NCI-H524 (cell line): Measurements from ENCODE around the gene NME3.

Experiments
- DNase-seq, 2 experiments: peaks; one replicate each; lab custom pipeline; 2025; lab: John Stamatoyannopoulos, UW

Gene NME3

DNA sequence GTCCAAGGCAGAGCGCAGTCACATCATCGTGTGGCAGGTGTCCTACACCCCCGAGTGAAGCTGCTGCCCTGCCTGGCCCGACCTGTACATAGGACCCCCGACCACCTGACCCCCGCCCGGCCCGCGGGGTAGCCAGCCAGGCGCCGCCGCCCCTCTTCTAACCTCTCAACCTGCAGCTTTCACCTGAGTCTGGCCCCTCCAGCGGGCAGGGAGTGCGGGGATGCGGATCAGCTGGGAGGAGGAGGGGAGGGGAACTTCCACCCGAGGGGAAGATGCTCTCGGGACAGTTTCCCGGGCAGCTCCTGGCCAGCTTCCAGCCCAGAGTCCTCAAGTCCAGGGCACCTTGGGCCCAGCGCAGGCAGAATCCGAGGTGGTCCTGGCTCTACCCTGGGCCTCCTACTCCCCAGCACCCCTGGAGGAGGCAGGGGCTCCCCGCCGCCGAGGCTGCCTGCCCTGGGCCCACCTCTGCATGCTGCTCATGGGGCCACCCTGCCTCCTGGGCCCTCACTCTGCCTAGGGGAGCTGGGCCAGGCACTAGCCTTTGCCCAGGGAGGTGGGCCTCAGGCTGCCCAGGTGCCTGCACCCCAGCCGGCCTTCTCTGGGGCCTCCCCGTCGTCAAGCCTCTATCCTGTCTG, 2.5 kb downstream of the NME3 start:
- no peak for DNase-seq

DNA sequence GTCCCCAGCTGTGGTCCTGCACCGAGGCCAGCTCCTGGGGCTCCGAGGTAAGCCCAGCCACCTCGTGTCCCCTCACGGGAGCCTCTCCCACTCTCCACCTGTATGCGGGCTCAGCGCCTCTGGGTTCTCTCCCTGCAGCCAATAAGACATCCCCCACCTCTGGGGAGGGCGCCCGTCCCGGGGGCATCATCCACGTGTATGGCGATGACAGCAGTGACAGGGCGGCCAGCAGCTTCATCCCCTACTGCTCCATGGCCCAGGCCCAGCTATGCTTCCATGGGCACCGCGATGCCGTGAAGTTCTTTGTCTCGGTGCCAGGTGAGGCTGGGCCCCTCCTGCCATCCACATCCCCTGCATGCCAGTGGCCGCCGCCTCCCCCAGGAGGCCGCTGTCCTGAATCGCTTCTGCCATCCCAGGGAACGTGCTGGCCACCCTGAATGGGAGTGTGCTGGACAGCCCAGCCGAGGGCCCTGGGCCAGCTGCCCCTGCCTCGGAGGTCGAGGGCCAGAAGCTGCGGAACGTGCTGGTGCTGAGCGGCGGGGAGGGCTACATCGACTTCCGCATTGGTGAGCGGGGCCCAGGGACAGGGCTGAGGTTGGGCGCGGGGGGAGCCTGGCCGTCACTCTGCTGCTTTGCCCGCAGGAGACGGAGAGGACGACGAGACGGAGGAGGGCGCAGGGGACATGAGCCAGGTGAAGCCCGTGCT, 3.1 kb downstream of the NME3 start:
- DNase-seq: no peak

DNA sequence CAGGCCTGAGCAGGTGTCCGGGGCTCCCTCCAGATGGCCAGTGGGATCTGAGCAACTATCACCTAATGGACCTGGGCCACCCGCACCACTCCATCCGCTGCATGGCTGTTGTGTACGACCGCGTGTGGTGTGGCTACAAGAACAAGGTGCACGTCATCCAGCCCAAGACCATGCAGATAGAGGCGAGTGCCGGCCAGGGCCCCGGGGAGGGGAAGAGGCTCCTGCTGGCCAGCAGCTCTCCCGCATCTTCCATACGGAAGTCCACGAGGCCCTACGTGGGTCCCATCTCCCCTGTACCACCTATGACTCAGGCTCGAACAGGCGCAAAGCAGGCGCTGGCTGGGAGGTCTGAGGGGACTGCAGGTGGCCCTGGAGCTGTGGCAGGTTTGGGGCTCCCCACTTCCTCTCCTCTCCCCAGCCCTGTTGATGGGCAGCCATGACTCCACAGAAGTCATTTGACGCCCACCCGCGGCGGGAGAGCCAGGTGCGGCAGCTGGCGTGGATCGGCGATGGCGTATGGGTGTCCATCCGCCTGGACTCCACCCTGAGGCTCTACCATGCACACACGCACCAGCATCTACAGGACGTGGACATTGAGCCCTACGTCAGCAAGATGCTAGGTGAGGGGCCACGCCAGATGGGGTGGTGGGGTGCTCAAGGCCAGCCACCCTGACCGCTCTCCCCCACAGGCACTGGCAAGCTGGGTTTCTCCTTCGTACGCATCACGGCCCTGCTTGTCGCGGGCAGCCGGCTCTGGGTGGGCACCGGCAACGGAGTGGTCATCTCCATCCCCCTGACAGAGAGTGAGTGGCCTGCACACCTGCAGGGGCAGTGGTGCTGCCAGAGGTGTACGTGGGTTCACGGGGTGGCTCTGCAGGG, 4.0 kb downstream of the NME3 start:
- DNase-seq: no peak

- DNase-seq: no peak
These were observed 4.6 kb downstream of the NME3 start for GRCh38 chr16:1766701-1767100.

DNA sequence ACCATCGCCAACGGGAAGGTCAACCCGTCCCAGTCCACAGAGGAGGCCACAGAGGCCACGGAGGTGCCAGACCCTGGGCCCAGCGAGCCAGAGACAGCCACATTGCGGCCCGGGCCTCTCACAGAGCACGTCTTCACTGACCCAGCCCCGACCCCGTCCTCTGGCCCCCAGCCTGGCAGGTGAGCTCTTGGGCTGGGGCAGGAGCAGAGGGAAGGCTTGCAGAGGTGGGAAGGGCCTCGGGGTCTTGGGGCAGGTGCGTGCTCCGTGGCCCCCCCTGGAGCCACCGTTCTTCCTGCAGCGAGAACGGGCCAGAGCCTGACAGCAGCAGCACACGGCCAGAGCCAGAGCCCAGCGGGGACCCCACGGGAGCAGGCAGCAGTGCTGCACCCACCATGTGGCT, 5.1 kb downstream of the NME3 start:
- DNase-seq: no peak

DNA sequence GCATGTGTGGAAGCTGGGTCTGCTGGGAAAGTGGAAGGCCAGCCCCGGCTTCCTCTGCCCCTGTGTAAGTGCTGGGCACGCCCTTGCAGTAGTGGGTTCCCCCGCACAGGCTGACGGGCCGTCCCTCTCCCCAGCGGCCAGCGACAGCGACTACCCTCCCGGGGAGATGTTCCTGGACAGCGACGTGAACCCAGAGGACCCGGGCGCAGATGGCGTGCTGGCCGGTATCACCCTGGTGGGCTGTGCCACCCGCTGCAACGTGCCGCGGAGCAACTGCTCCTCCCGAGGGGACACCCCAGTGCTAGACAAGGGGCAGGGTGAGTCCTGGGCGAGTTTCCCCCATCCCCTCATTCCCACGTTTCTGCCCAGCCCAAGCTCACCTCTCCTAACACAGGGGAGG, 5.5 kb downstream of the NME3 start:
- no peak for DNase-seq

DNA sequence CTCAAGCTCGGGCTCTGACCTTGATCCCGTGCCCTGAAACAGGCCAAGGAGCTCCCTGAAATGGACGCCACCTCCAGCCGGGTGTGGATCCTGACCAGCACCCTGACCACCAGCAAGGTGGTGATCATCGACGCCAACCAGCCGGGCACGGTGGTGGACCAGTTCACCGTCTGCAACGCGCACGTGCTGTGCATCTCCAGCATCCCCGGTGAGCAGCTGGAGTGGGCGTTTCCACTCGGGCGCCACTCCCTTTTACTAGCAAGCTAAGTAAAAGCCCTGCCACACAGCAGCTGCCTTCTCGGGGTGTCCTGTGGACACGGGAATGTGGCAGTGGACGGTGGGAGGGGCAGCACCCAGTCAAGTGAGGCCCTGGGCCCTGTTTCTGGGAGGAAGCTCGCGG, 6.4 kb downstream of the NME3 start:
- no peak for DNase-seq

DNA sequence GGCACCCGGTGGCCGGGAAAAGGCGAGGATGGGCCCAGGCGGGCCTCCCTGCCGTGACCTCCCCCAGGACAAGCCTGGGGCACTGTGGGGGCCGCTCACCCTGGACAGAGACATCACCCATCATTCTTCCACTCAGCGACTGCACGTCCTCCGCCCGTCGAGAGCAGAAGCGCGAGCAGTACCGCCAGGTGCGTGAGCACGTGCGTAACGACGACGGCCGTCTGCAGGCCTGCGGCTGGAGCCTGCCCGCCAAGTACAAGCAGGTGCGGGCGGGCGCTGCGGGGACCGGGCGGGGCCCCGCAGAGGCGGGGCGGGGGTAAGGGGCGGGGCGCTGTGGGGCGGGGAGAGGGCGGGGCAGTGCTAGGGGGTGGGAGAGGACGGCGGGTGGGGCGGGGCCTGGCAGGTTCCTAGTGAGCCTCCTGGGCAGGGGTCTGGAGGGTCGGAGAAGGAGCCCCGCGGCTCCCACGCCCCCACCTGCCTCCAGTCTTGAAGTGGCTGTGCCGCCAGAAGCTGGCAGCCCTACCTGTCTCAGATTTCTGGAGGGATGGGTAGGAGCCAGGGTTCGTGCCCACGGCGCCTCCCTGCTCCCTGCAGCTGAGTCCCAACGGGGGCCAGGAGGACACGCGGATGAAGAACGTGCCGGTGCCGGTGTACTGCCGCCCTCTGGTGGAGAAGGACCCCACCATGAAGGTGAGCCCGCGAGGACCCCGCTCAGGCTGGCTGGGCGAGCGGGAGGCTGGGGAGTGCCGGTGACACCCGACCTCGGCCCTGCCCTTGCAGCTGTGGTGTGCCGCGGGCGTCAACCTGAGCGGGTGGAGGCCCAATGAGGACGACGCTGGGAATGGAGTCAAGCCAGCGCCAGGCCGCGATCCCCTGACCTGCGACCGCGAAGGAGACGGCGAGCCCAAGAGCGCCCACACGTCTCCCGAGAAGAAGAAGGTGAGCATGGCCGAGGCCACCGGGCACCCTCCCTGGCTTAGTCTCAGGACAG, 7.5 kb downstream of the NME3 start:
- peak; percentile 24 to 65 for DNase-seq

GRCh38 chr16:1762879-1763520, 8.3 kb downstream of the NME3 start:
- DNase-seq: no peak

DNA sequence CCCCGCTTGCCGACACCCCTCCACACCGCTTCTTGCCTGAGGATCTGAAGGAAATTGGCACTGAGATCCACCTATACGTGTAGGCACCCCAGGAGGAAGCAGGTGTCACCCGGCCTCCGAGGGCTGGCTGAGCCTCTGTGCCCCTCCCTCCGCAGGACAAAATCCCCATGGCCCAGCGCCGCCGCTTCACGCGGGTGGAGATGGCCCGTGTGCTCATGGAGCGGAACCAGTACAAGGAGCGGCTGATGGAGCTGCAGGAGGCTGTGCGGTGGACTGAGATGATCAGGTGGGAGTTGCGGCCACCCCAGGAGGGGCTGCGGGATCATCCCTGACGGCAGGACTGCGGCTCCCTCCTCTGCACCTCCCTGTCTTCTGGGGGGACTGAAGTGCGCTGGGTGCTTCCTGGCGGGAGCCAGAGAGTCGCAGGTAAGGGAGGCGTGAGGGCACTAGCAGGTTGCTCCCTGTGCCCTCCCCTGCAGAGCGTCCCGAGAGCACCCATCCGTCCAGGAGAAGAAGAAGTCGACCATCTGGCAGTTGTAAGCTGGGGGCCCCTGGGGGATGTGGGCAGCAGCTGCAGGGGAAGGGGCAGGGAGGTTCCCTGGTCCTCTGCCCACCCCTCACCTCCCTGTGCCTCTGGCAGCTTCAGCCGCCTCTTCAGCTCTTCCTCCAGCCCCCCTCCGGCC, 9.0 kb downstream of the NME3 start:
- DNase-seq: peak; percentile 59 to 84

DNA sequence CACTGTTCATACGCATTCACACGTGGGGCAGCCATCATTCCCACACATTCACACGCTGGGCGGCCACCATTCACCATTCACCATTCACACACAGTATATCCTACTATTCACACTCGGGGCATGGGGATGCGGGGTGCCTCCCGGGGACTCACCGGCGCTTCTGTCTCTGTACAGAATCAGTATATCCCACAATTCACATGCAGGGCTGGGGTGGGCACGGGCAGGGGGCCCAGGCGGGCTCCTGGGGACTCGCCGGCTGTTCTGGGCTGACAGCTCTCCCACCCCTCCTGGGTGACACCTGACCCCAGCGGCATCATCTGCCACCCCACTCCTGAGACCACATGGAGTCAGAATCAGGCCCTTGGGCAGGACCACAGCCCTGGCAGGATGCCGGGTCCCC, 9.6 kb downstream of the NME3 start:
- no peak for DNase-seq

DNA sequence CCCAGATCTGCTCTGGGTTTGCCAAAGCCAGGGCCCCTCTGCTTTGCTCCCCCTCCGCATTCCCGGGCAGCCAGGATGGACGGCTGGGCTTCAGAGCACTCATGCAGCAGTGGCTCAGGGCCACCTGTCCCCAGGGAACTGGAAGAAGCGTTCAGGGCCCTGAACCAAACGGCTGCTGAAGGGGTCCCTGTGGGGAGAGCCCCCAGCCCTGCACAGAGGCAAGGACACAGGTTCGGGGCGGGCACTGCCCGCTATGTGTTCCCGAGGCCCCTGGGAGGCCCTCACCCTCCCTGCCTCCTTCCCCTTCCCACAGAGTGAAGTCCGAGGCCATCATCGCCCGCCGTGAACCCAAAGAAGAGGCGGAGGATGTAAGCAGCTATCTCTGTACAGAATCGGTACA, 10.4 kb downstream of the NME3 start:
- no peak for DNase-seq

GRCh38 chr16:1759511-1759910, 11.8 kb downstream of the NME3 start:
- no peak for DNase-seq

DNA sequence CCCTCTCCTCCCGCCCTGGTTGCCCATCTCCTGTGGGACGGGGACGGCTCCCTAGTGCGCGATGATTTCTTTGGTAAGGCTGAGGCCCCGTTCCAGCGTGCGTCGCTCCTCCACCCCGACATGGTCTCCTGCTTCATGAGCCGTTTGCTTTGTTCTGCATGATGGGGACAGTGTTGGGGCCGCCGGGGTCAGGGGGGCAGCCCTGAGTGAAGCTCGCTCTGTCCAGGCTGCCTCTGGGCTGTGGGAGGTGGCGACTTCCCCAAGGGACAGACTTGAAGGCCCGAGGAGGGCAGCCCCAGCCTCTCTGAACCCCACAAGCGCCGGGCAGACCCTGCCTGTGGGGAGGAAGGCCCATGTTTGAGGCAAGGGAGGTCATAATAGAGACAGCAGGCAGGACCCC, 12.4 kb downstream of the NME3 start:
- DNase-seq: no peak

- no peak for DNase-seq
These were observed 13.5 kb downstream of the NME3 start for GRCh38 chr16:1757714-1758461.

DNA sequence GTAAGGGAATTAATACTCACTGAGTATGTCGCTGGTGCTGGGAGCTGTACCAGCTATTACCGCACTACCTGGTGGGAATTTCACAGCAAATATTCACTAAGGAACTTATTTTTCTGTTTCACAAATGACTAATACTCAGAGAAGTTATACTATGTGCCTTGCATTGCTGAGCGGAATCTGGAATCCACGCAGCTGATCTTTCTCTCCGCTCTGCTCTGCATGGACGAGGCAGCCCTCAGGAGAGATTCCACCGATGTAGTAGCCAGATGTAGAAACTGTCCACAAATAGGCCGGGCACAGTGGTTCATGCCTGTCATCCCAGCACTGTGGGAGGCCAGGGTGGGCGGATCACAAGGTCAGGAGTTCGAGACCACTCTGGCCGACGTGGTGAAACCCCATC, 17.1 kb downstream of the NME3 start:
- DNase-seq: no peak

GRCh38 chr16:1752853-1753252, 18.5 kb downstream of the NME3 start:
- no peak for DNase-seq

DNA sequence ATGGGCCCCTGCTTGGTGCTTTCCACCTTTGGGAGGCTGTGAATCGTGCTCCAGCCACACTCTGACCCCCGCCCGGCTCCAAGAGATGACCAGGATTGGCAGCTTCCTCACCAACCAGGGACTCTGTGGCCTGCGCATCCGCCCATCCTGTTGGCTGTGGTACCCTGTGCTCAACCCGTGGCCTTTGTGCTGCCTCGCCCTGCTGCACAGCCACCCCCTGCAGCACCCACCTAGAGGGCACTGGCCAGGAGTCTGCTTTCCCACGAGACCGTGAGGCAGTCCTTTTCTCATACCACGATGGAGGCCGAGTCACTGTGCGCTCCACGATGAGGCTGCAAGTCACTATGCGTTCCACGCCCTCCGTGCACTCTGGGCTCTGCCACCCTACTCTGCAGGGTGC, 19.4 kb downstream of the NME3 start:
- DNase-seq: no peak

DNA sequence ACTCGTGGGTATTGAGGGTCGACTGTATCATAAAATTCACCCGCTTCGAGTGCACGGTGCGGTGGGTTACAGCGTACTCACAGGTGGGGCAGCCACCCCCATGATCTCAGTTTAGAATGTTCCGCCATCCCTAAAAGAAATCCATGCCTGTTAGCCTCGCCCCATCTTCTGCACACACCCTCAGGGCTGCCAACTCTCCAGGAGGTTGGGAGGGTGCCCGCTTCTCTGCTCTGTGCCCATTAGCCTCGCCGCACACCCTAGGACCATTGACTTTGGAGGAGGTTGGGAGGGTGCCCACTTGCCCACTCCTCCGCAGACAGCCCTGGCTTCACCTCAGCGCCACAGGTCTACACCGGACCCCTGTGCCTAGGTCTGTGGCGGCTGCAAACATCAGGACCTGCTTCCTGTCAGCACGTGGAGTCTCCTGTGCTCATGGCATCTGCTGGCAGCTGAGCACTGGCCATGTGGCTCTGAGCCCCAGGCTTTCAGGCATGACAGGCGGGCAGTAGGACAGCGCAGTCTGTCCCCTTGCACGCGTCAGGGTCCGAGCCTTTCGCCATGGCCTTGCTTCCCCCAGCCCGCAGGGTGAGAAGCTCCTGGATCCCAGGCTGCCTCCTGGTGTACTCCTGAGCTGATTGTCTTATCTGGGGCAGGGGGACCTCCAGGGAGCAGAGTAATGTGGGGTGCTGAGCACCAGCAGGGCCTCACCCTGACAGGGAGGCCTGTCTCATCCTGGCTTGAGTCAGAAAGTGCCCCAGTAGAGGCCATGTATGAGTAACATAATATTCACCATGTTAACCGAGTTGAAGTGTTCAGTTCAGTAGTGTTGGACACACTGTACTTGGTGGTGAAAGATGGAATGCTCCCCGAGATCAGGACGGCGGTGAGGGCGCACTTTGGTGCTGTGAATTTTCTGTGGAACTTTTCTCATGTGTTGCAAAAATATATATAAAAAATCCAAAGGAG, 21.9 kb downstream of the NME3 start:
- DNase-seq: no peak
